AG09309 (cell line): ENCODE measurements around the gene SPINT2.

Experiments
- DNase-seq: peaks from one replicate; pipeline ENCODE4 v3.0.0-alpha.2; 2010; ENCODE audit warnings: low read depth
- H3K4me3 ChIP-seq: 2 replicates; pipeline ENCODE4 v1.5.1; 2011; ENCODE audit warnings: mild to moderate bottlenecking, low read depth, low read length, moderate library complexity; ENCODE audit not compliant: control insufficient read depth
- TF ChIP-seq, protein P1 (sequence below): IDR thresholded peaks from 2 replicates; pipeline ENCODE4 v1.5.1; 2011; ENCODE audit warnings: mild to moderate bottlenecking, low read depth, low read length, inconsistent platforms; ENCODE audit not compliant: insufficient read depth, control insufficient read depth; ENCODE audit errors: missing control alignments

The SPINT2 gene, protein sequence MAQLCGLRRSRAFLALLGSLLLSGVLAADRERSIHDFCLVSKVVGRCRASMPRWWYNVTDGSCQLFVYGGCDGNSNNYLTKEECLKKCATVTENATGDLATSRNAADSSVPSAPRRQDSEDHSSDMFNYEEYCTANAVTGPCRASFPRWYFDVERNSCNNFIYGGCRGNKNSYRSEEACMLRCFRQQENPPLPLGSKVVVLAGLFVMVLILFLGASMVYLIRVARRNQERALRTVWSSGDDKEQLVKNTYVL

DNA sequence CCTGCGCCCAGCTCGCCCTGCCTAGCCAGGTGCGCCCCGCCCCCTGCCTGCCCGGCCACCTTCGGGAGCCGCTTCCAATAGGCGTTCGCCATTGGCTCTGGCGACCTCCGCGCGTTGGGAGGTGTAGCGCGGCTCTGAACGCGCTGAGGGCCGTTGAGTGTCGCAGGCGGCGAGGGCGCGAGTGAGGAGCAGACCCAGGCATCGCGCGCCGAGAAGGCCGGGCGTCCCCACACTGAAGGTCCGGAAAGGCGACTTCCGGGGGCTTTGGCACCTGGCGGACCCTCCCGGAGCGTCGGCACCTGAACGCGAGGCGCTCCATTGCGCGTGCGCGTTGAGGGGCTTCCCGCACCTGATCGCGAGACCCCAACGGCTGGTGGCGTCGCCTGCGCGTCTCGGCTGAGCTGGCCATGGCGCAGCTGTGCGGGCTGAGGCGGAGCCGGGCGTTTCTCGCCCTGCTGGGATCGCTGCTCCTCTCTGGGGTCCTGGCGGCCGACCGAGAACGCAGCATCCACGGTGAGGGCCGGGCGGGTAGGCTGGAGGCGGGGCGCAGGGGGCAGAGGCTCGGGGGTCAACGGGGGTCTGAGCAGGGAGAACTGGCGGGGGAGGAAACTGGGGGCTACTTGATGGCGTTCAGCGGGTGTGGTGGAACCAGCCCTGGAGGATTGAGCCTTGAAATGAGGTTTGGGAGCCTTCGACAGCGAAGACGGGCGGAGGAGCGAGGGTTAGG lies at the start of gene SPINT2:
Gene SPINT2, plus strand, starts transcription at position 88 of the 727 bp plus-strand sequence. Its CDS starts 320 bp downstream, at position 408.
- no peak for DNase-seq
- peak within 1 kb of the TSS; percentile 41 for H3K4me3 ChIP-seq
- TF ChIP-seq, protein P1, sequence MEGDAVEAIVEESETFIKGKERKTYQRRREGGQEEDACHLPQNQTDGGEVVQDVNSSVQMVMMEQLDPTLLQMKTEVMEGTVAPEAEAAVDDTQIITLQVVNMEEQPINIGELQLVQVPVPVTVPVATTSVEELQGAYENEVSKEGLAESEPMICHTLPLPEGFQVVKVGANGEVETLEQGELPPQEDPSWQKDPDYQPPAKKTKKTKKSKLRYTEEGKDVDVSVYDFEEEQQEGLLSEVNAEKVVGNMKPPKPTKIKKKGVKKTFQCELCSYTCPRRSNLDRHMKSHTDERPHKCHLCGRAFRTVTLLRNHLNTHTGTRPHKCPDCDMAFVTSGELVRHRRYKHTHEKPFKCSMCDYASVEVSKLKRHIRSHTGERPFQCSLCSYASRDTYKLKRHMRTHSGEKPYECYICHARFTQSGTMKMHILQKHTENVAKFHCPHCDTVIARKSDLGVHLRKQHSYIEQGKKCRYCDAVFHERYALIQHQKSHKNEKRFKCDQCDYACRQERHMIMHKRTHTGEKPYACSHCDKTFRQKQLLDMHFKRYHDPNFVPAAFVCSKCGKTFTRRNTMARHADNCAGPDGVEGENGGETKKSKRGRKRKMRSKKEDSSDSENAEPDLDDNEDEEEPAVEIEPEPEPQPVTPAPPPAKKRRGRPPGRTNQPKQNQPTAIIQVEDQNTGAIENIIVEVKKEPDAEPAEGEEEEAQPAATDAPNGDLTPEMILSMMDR, result no peak

DNA sequence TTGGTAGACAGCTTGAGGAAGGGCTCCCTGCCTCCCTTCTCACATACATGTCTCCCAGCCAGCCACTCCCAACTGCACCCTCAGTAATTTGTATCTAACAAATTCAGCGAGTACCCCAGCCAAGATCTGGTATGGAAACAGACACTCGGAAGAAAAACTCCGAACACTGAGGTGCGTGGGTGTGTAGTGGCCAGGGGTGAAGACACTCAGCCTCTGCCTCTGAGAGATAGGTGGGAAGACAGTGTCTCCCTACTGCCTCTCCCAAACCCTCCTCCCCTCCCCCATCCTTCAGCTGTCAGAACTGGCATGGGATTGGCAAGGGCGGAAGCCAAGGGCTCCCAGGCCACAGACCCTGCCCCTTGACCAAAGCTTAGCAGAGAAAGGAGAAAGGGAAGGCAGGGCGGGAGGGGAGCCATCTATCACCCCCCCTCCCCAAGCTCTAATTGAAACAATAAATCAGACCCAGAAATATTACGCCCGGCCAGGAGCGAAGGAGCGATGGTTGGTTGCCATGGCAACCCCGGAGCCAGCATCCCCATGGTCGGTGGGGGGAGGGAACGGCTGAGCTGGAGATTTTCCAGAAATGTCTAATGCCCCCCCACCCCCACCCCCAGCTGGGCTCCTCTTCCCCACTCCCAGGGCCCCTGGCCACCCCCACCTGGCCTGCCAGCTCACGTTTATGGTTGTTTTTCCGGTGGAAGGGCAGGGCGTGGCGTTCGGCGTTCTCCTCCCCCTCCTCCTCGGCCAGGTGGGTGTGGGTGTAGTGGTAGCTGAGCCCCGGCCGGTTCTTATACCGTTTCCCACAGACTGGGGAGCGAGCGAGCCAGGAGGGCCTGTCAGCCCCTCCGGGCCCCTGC lies 47.4 kb upstream of the SPINT2 start:
- no peak overlapping the region for H3K4me3 ChIP-seq
- TF ChIP-seq, protein P1, result no peak
- no peak for DNase-seq

DNA sequence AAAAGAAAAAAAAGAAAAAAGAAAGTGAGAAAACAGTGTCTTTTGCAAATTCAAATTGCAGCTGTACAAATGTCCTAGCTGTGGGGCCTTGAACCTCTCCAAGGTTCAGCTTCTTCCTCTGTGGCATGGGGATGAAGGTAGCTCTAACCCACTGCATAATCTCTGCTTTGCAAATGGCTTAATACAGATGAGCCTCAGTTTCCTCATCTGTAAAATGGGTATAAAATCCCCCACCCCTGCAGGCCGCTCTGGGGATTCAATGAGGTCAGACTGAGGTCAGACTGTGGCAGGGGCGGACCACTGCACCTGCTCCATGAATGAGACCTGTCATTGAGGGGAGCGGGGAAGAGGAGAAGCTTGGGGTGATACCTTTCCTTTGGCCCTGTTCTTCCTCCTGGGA lies 46.2 kb upstream of the SPINT2 start:
- H3K4me3 ChIP-seq, result no peak overlapping the region
- TF ChIP-seq, protein P1, result no peak
- DNase-seq, result no peak

DNA sequence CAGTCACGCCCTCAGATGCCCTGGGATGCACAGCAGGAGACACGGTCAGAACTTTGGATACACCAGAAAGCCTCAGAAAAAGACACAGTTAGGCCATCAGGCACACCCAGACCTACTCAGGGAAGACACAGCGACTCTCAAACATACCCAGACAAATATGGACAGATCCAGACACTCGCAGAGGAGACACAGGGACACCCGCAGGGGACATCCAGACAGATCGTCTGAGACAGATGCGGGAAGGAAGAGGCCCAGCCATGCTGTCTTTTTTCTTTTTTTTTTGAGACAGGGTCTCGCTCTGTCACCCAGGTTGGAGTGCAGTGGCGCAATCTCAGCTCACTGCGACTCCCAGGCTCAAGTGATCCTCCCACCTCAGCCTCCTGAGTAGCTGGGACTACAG lies 45.2 kb upstream of the SPINT2 start:
- DNase-seq, result no peak
- no peak overlapping the region for H3K4me3 ChIP-seq
- TF ChIP-seq, protein P1, result no peak

DNA sequence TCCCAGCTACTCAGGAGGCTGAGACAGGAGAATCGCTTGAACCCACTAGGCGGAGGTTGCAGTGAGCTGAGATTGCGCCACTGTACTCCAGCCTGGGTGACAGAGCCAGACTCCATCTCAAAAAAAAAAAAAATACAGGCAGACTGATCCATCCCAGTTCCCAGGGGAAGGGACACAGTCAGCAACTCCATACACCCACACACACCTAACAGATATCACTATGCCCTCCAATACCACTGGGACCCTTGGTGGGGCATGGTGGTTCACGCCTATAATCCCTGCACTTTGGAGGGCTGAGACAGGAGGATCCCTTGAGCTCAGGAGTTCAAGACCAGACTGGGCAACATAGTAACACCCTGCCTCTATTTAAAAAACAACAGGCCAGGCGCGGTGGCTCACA lies 43.0 kb upstream of the SPINT2 start:
- TF ChIP-seq, protein P1, result no peak
- DNase-seq, result no peak

More for the DNA sequence above, 43.0 kb upstream of the SPINT2 start:
- no peak overlapping the region for H3K4me3 ChIP-seq
